Mucosa of gallbladder (tissue), 1 donor: Measurements from ENCODE around the gene PCDH15. TPM values are rescaled to one million over a fixed set of nuclear protein-coding genes. Genes with fewer than 3 reads are reported as not detected.
"Not testable (repeated sequence)": the region's sequence is repeated elsewhere in the genome, so short reads cannot be mapped to it uniquely, and the experiment has no call there.

Experiments
- DNase-seq: peaks from one replicate; pipeline ENCODE4 v3.0.0-alpha.2; 2020; ENCODE audit warnings: low spot score
- total RNA-seq: library from RNA; stranded (reverse); gene quantifications from one replicate; pipeline ENCODE4 v1.2.1, GENCODE V29; 2021
- donor health status: DM: no; HTN: no; CAD: no.

PCDH15 gene
- total RNA-seq, 1 donor from 2014 or later = not detected

DNA sequence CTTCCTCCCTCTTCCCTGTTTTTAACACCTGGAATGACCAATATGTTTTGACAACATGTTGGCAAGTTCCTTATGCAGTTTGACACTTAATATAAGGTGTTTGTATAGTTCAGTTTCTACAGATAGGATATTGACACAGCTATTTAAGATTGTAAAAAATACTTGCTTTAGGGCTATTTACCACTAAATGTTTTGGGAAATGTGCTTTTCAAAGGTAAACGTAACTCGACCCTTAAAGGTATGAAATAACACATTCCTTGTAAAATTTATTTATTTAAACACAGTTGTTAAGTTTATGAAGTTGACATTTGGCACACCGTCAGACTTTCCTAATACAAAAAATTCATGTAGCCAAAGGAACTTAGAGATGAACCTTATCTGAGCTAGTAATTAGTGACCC lies 817.6 kb downstream of the PCDH15 start:
- DNase-seq = no peak

DNA sequence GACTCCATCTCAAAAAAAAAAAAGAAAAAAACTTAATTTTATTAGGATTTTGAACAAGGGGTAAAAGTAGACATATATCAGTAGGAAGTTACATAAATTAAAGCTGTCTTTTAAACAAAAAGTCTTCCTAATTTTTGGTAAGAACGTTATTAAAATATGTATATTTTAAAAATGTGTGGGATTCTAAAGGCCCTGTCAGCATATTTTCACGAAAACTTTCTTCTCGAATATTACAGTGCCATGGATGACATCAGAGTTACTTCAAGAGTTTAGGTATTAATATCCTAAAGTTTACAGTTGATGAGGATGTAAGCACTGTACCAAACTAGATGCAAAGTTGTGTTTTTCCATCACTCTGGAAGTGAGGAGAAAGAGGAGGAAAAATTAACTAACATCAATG lies 820.8 kb downstream of the PCDH15 start:
- no peak for DNase-seq

- DNase-seq = no peak
Observed at GRCh38 chr10:53978301-53978700, 822.7 kb downstream of the PCDH15 start.

DNA sequence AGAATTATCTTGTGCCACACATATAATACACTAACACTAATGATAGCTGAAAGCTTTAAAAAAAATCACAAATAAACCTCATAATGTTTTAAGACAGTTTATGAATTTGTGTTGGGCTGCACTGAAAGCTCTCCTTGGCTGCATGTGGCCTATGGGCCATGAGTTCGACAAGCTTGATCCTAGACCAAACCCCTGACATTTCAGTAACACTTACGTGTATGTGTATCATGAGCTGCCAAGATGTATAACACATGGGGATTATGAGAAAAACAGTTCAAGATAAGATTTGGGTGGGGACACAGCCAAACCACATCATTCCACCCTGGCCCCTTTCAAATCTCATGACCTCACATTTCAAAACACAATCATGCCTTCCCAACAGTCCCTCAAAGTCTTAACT lies 823.8 kb downstream of the PCDH15 start:
- no peak for DNase-seq

DNA sequence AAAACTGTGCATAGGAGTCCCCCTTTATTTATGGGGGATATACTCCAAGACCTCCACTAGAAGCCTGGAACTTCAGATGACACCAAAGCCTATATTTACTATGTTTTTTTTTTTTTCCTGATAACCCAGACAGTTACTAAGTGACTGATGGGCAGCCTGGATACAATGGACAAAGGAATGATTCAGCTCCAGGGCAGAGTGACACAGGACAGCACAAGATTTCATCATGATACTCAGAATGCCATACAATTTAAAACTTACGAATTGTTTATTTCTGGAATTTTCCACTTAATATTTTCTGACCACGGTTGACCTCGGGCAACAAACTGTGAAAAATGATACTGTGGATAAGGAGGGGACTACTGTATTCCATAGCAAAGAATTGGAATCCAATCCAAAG lies 843.6 kb downstream of the PCDH15 start:
- no peak for DNase-seq

- no peak for DNase-seq
Observed at GRCh38 chr10:53955091-53955490, 845.9 kb downstream of the PCDH15 start.

DNA sequence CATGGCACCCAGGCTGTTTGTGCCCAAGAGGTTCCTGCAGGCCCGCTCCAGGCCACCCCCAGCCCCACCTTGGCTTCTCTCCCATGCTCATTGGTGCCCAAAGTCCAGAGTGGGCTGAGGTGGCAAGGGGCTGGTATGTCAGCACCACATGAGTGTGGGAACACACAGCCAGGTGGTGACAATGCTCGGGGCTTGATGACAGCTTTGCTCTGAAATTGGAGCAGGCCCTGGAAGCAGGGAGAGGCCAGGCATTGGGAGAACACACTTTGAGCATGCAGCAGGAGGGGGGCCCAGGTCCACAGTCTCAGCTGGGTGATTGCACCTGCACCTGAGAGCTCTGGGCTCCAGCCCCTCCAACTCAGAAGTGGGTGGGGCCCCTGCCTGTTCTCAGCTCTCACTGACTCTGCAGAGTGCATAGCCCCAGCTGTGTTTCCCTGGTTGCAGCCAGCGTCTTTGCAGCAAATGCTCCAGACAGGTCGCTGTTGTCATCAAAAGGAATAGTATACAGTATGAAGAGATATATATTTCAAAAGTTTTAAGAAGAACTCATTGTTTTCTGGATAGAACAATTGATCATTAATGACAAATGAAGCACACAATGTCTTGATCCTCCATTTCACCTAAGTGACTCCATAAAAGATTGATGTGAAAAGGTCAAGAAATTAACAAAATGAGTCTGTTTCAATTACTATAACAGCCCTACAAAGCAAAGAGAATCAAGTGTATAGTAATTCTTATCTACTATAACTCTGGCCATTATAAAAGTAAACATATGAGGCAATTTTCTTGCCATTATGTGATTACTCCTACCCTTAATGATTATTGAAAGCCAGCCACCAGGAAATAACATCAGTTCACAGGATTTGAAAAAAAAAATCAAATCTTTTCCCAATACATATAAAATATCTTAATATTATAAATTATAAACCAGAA lies 848.1 kb downstream of the PCDH15 start:
- no peak for DNase-seq

- no peak for DNase-seq
Observed at GRCh38 chr10:53939654-53940053, 861.4 kb downstream of the PCDH15 start.

DNA sequence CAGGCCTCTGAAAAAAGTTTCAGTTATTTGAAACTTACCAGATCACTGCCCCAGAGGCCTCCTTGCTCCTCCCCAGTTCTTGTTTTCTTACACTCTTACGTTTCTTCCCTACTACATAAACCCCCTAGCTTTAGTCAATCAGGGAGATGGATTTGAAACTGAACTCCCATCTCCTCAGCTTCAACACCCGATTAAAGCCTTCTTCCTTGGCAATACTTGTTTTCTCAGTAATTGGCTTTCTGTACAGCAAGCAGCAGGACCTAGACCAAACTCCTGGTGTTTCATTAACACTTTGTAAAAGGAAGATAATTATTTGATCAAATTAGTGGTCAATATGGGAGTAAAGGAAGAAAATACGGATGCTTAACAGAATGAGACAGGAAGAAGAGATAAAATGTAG lies 870.4 kb downstream of the PCDH15 start:
- DNase-seq = no peak

- not testable (repeated sequence) for DNase-seq
Observed at GRCh38 chr10:53924051-53924700, 876.9 kb downstream of the PCDH15 start.

- DNase-seq = no peak
Observed at GRCh38 chr10:53918755-53919154, 882.3 kb downstream of the PCDH15 start.

- no peak for DNase-seq
Observed at GRCh38 chr10:53909791-53910190, 891.2 kb downstream of the PCDH15 start.

DNA sequence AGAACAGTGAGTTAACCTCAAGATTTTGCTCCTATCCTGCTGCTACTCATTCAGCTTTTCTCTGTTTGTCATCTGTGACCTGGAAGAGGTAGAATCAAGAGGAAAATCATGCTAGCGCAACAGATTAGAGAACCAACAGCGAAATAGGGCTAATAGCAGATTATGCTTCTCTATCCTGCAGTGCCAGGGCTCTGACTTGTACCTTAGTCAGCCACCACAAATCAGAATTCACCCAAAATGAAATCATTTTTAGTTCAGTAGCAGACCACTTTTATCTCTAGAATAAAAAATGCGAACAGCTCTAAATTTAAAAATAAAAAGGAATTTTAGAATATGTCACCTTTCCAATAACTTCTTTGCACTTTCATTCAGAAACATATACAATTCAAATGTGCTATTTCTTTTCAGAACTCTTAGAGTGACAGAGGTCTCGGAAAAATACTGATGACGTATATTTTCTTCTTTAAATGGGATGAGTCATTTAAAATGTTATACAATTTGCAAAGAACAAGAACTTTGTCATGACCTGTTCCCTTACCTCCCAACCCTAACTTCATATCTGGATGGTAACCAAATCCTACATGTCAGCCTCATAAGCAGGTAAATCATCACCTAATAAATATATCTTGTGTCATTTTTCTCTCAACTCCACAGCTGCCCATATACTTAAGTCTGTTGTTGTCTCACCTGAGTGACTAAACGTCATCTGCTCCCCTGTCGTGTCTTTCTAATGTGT lies 896.4 kb downstream of the PCDH15 start:
- no peak for DNase-seq

GRCh38 chr10:53903756-53904155 lies 897.3 kb downstream of the PCDH15 start:
- no peak for DNase-seq

- DNase-seq = no peak
Observed at GRCh38 chr10:53899463-53900160, 901.4 kb downstream of the PCDH15 start.

DNA sequence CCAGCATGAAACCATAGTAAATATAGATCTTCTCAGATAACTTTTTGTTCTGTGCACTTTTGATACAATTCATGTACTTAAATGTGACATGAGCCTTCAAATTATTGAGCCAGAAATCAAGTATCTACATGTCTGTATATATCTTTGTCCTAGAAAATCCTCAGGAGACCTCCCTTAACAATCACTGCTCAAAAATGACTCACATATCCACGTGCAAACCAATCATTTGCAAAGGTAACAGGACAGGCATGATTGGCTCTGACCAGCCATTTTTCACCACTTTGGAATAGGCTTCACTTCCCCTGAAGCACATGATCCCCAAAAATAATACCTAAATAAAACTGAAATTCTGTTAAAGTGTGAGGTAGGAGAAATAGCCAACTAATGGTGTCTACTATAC lies 902.5 kb downstream of the PCDH15 start:
- no peak for DNase-seq

DNA sequence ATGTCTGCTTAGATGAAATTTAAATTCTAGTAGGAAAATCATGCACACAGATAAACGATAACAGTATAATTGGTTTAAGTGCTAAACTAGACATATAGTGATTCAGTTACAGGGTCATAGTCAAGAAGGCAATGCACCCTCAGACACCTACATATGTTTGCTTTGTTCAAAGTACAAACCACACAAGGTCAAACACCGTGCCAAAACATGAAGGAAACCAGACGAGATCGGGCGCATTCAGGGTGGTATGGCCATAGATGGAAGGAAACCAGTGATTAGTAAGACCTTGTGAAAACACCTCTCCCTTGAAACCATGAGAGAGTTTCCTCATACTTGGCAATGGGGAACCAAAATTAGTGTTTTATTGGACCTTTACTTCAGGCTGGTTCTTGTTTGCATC lies 906.9 kb downstream of the PCDH15 start:
- DNase-seq = no peak

GRCh38 chr10:53893061-53893460 lies 908.0 kb downstream of the PCDH15 start:
- no peak for DNase-seq

DNA sequence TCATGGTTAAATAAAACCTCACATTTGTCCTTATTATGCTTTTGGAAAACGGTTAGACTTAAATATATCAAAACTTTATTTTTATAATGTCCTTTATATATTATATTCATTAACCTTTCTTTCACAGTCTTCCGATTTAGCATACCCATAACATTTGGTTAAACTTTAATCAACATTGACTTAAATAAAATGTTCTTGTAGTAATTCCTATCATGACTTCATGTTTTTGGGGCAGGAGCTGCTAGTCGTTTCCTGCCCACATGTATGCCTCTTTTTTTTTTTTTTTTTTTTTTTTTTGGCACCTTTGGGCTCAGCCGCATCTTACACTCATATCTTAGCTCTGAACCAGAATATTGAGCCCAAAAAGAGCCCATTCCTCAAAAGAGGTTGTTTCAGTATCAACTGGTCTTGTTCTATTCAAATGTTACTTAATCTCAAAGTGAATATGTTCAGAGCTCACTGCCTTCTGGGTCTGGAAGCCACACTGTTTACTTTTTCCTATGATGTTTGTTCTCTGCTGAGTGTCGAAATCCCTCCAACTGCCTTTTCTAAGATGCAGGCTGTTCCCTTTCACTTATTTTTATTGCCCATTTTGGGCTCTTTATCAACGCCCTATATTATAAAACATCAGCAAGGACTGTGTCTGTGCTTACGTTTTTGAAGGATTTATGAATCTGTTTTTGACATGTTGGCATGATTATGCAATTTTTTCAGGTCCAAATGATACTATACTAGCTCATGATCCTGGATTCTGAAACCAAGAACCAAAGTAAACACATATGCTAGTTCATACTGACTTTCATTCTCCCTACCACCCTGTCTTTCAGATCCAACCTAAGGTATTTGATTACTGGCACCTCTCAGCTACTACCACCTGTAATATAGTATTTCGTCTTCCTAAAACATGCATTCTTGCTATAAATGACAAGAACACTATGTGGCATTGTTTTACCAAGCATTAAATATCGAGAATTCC lies 914.4 kb downstream of the PCDH15 start:
- DNase-seq = no peak

DNA sequence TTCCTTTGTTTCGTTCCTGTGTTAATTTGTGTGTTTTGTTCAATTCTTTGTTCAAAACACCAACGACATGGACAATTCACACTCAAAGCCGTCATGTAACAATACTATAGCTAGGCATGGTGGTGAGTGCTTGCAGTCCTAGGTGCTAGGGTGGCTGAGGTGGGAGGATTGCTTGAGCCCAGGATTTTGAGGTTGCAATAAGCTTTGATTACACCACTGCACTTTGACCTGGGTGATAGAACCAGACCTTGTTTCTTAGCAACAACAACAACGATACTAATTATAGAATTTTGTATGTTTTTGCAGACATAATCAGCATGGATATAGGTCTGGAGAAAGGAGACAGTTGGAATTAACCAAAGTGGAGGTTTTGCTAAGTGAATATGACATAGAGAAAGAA lies 936.2 kb downstream of the PCDH15 start:
- DNase-seq = no peak
